Prostate gland (tissue), 2 donors: ENCODE results near the gene NYAP1. TPM values are rescaled to one million over a fixed set of nuclear protein-coding genes. Genes with fewer than 3 reads are reported as not detected.

Source experiments
- DNase-seq: peaks from one replicate; pipeline ENCODE4 v3.0.0-alpha.2; 2019; ENCODE audit warnings: low spot score
- H3K27ac ChIP-seq, 2 donors: fragments of 200-600 bp; sonication (generic); 2 replicates each; pipeline ENCODE4 v1.5.1; 2017 to 2019
- H3K27me3 ChIP-seq: fragments of 200-600 bp; sonication (generic); replicated peaks from 2 replicates; pipeline ENCODE4 v1.5.1; 2019; ENCODE audit not compliant: insufficient read depth
- H3K36me3 ChIP-seq, 2 donors: fragments of 200-600 bp; sonication (generic); 1 replicate in 1 of 2; 2 replicates in 1 of 2; pipeline versions ENCODE4 v1.5.1 to v1.8.1; 2017 to 2019
- H3K4me1 ChIP-seq: fragments of 200-600 bp; sonication (generic); replicated peaks from 2 replicates; pipeline ENCODE4 v1.5.1; 2019
- H3K4me3 ChIP-seq, 2 donors: fragments of 200-600 bp; sonication (generic); 2 replicates each; pipeline ENCODE4 v1.5.1; 2017 to 2019
- H3K9me3 ChIP-seq: fragments of 200-600 bp; sonication (generic); 2 replicates; pipeline ENCODE4 v1.5.1; 2017
- CTCF ChIP-seq, 4 experiments: fragments of 200-600 bp in 2 of 4; fragments of 450-650 bp in 2 of 4; sonication (generic) in 2 of 4; IDR thresholded peaks; 1 replicate in 3 of 4; 2 replicates in 1 of 4; pipeline ENCODE4 v1.5.1; 2016 to 2019; ENCODE audit warnings: antibody characterized with exemption in 4 of 4, mild to moderate bottlenecking in 2 of 4, moderate library complexity in 2 of 4
- POLR2A ChIP-seq: fragments of 450-650 bp; IDR thresholded peaks from one replicate; pipeline ENCODE4 v1.6.1; 2016; ENCODE audit warnings: antibody characterized with exemption, mild to moderate bottlenecking
- POLR2AphosphoS5 ChIP-seq: sonication (generic); formaldehyde crosslinking; IDR thresholded peaks from one replicate; pipeline ENCODE4 v1.6.1; 2017; ENCODE audit warnings: antibody characterized with exemption
- WGBS: methylation state at CpG from one replicate; pipeline ENCODE4 v1.1.5; 2018; 5-methylcytosine and 5-hydroxymethylcytosine counted together
- intact Hi-C: fragments of 100-400 bp; cut with DNase I; formaldehyde crosslinking; loops from one replicate; pipeline ENCODE4 v1.14.2; 2022
- total RNA-seq, 2 donors: library from RNA; depleted of rRNA; stranded (reverse); fragments of >200 nt; gene quantifications; one replicate each; pipeline ENCODE4 v1.1.0, GENCODE V29; 2016

NYAP1 gene
- total RNA-seq, 2 donors from 2014 or later, result 0.73 to 16.9 TPM

- no peak overlapping the region for H3K27ac ChIP-seq
- DNase-seq, result no peak
- no peaks in the 10 kb centered on the region for H3K9me3 ChIP-seq
- H3K4me1 ChIP-seq, result no peaks in the 10 kb centered on the region
- no peak overlapping the region for H3K4me3 ChIP-seq
- H3K27me3 ChIP-seq, result no peaks in the 10 kb centered on the region
- intact Hi-C loops, result no loop called here
- H3K36me3 ChIP-seq, result no peaks in the 10 kb centered on the region
- no peak for TF ChIP-seq CTCF (IDR thresholded peaks at IDR 0.05)
- no peak for TF ChIP-seq POLR2A
- 92% methylated on average over 9 of the region's 9 CpGs for WGBS
These were observed 26.9 kb downstream of the NYAP1 start for GRCh38 chr7:100510437-100511239.

DNA sequence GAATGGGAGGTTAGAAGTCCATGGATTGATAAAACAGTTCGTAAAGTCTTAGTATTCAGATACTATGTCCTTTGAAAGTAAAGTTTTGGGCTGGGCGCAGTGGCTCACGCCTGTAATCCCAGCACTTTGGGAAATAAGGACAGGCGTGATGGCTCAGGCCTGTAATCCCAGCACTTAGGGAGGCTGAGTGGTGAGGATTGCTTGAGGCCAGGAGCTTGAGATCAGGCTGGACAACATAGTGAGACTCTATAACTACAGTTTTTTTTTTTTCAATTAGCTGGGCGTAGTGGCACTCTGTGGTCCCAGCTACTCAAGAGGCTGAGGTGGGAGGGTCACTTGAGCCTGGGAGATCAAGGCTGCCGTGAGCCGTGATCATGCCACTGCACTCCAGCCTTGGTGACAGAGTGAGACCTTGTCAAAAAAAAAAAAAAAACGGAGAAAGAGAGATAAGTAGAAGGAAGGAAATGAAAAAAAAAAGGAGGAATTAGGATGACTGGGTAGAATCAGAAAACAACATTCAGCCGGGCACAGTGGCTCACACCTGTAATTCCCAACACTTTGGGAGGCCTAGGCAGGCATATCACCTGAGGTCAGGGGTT lies 29.6 kb downstream of the NYAP1 start:
- no peak for DNase-seq
- Histone ChIP-seq H3K27ac (no peak overlapping the region), H3K36me3 (no peaks in the 10 kb centered on the region), H3K4me3 (no peak overlapping the region), H3K27me3 (no peaks in the 10 kb centered on the region), H3K9me3 (no peaks in the 10 kb centered on the region), H3K4me1 (no peaks in the 10 kb centered on the region)
- TF ChIP-seq POLR2A (no peak), CTCF (IDR thresholded peaks at IDR 0.05) (no peak), POLR2AphosphoS5 (no peak)
- intact Hi-C loops, result no loop called here
- 88% methylated on average over 9 of the region's 9 CpGs for WGBS

- Histone ChIP-seq H3K4me1 (no peaks in the 10 kb centered on the region), H3K27me3 (no peaks in the 10 kb centered on the region), H3K27ac (no peak overlapping the region), H3K4me3 (no peak overlapping the region), H3K9me3 (no peaks in the 10 kb centered on the region), H3K36me3 (no peaks in the 10 kb centered on the region)
- intact Hi-C loops, result no loop called here
- WGBS, result 32% methylated on average over 2 of the region's 2 CpGs
- no peak for DNase-seq
- TF ChIP-seq POLR2AphosphoS5 (no peak), POLR2A (no peak), CTCF (IDR thresholded peaks at IDR 0.05) (no peak)
These were observed 31.4 kb downstream of the NYAP1 start for GRCh38 chr7:100515072-100515532.

- Histone ChIP-seq H3K9me3 (no peaks in the 10 kb centered on the region), H3K4me3 (no peak overlapping the region), H3K4me1 (no peaks in the 10 kb centered on the region), H3K27me3 (no peaks in the 10 kb centered on the region), H3K27ac (no peak overlapping the region), H3K36me3 (no peaks in the 10 kb centered on the region)
- intact Hi-C loops, result no loop called here
- TF ChIP-seq POLR2AphosphoS5 (no peak), CTCF (IDR thresholded peaks at IDR 0.05) (no peak), POLR2A (no peak)
- 45% methylated on average over 4 of the region's 4 CpGs for WGBS
- DNase-seq, result no peak
These were observed 32.5 kb downstream of the NYAP1 start for GRCh38 chr7:100516135-100516812.
